H1 (cell line): ENCODE results near the gene SCNN1A. TPM values are rescaled to one million over a fixed set of nuclear protein-coding genes. Genes with fewer than 3 reads are reported as not detected.

Experiments
- ATF3 ChIP-seq: IDR thresholded peaks from 2 replicates; pipeline ENCODE4 v1.6.1; 2011; ENCODE audit warnings: low read depth, mild to moderate bottlenecking, low read length; ENCODE audit not compliant: insufficient read depth
- CTCF ChIP-seq, 3 experiments: IDR thresholded peaks; 1 replicate in 2 of 3; 2 replicates in 1 of 3; pipeline versions ENCODE4 v1.5.1 to v1.6.1; 2011; ENCODE audit warnings: low read length in 3 of 3, mild to moderate bottlenecking in 3 of 3, inconsistent platforms in 2 of 3, low read depth in 1 of 3, moderate library complexity in 1 of 3; ENCODE audit not compliant: insufficient read depth in 1 of 3; ENCODE audit errors: control extremely low read depth in 1 of 3
- KDM4A ChIP-seq: IDR thresholded peaks from one replicate; pipeline ENCODE4 v1.7.1; 2012; ENCODE audit warnings: low read depth, mild to moderate bottlenecking, moderate library complexity, low read length, inconsistent platforms; ENCODE audit not compliant: severe bottlenecking
- MAX ChIP-seq: IDR thresholded peaks from 2 replicates; pipeline ENCODE4 v1.6.1; 2012; ENCODE audit warnings: inconsistent platforms
- SAP30 ChIP-seq: fragments of 300-600 bp; sonication (generic); IDR thresholded peaks from 2 replicates; pipeline ENCODE4 v1.7.1; 2012; ENCODE audit warnings: low read length, moderate library complexity, mild to moderate bottlenecking, inconsistent platforms; ENCODE audit not compliant: insufficient read depth, insufficient replicate concordance
- SIX5 ChIP-seq: IDR thresholded peaks from 2 replicates; pipeline ENCODE4 v1.6.1; 2011; ENCODE audit warnings: mild to moderate bottlenecking, low read depth, low read length
- TAF7 ChIP-seq: optimal IDR thresholded peaks from 2 replicates; pipeline ENCODE3; 2011; ENCODE audit warnings: low read depth, mild to moderate bottlenecking, inconsistent platforms, low read length, moderate library complexity, borderline replicate concordance
- polyA plus RNA-seq, 7 experiments: library from polyadenylated mRNA; depleted of rRNA in 3 of 7; stranded (reverse) in 5 of 7; unstranded in 2 of 7; fragments of >200 nt in 5 of 7; fragments of 200-250 nt in 2 of 7; gene quantifications; 1 replicate in 5 of 7; 2 replicates in 1 of 7; 4 replicates in 1 of 7; pipeline versions ENCODE4 v1.2.1 to v1.2.3, GENCODE V29; 2011 to 2013; ENCODE audit warnings: missing spikeins in 2 of 7, mixed read lengths in 2 of 7
- total RNA-seq: library from RNA; stranded (reverse); fragmentation: NEBNext Ultra II Directional; extraction: Animal tissue kit (Norgen Biotek cat#: 25700); gene quantifications from 2 replicates; pipeline ENCODE4 v1.2.1, GENCODE V29; 2021

SCNN1A gene
- total and polyA plus RNA-seq, 2 of the 8 experiments (the other 6 are each of a cell fraction or from before 2014, with no cell fraction given) = 85.5 to 156 TPM

- TF ChIP-seq CTCF (IDR thresholded peaks at IDR 0.05; ENCODE audit: control extremely low read depth in 1 of 3, insufficient read depth in 1 of 3, low read depth in 1 of 3, low read length in 3 of 3) = no peak
- TF ChIP-seq SIX5 = no peak
- TF ChIP-seq TAF7 = no peak
- peak; percentile 32 for TF ChIP-seq KDM4A
- TF ChIP-seq SAP30 = peak; percentile 94
- TF ChIP-seq ATF3 = no peak
- TF ChIP-seq MAX = 0 out of 2 replicates have a peak, but pooled peaks have one; percentile 11
These were observed 1.2 kb downstream of the SCNN1A start (continued) for GRCh38 chr12:6374028-6374785.
